Activated CD4-positive, alpha-beta T cell treated with anti-CD3 and anti-CD28 coated beads, Interleukin-2, Interleukin-4, amounts not matched to agents 100 ng/mL and 50 ng/mL, durations not matched to agents 16 hours and 8 hours (primary cell): ENCODE measurements around the gene TRIM22.
"Not testable (repeated sequence)": the region's sequence is repeated elsewhere in the genome, so short reads cannot be mapped to it uniquely, and the experiment has no call there.

Experiments
- DNase-seq: peaks from one replicate; pipeline ENCODE4 v3.0.0-alpha.2; 2020; ENCODE audit warnings: low spot score

Gene TRIM22

DNA sequence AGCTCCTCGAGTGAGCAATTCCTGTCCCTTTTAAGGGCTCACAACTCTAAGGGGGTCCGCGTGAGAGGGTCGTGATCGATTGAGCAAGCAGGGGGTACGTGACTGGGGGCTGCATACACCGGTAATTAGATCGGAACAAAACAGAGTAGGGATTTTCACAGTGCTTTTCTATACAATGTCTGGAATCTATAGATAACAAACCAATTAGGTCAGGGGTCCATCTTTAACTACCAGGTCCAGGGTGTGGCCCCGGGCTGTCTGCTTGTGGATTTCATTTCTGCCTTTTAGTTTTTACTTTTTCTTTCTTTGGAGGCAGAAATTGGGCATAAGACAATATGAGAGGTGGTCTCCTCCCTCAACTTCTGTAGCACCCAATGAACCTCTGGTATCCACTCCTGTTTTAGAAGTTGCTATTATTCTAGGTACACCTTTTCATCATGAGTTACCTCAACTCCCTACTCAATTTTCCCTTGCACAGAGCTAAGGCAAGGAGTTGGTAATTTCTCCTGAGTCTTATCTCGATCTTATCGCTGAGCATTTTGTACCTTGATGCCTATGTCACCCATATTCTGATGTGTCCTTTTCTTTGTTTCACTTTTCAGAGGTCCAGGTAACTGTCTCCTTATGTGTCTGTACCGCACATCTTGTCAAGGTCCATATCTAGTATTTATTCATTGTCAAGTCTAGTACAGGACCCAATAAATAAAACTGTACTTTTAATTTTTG, 1.8 kb downstream of the TRIM22 start:
- DNase-seq = not testable (repeated sequence)

DNA sequence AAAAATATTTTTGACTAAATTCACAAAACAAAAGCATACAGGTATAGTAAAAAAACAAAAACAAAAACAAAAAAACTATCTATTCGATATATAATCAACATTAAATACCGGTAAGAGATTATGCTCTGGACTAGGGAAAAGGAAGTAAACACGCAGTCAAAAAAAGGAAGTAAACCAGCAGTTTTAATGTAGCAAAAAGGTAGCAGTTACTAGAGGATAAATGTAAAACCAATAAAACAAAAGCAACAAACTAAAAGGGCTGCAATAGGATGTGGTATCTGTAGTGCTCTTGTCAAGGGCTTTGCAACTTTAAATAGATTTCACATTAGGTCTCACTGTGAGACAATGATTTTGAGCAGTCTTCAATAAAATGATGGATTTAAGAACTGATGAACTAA, 2.4 kb downstream of the TRIM22 start:
- no peak for DNase-seq

DNA sequence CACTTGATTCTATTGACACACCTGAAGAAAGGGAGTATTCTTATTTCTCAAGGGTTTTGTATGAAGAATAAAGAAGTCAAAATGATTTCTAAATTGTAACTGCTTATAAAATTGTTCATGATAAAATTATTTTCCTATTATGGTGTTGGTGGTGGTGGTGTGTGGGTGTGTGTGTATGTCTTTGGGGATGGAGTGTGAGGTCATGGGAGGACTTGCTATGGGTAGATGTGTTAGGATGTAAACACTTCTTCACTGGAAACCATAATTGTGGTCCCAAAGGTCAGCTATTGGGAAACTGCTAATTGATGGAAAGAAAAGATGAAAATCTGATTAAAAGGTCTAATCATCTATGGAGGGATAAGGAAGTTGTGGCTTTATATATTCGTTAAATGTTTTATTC, 5.1 kb downstream of the TRIM22 start:
- DNase-seq = no peak

DNA sequence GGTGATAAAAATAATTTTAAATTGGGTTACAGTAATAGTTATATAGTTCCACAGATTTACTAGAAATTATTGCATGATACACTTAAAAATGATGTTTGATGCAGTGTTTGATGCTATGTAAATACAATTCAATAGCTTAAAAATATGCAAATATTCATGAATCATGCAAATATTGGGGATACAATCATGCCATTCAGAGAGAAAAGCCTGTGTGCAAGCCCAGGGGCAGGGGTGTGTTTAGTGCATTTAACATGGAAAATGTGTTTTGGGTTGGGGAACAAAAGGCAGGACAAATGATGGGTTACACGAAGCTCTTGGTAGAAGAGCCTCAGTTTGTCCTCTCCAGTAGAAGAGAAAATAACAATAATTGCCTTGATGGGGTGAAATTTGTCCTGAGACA, 6.0 kb downstream of the TRIM22 start:
- DNase-seq = no peak

DNA sequence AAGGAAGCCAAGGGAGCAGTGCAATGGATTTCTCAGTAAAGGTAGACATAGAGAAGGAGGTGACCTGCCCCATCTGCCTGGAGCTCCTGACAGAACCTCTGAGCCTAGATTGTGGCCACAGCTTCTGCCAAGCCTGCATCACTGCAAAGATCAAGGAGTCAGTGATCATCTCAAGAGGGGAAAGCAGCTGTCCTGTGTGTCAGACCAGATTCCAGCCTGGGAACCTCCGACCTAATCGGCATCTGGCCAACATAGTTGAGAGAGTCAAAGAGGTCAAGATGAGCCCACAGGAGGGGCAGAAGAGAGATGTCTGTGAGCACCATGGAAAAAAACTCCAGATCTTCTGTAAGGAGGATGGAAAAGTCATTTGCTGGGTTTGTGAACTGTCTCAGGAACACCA, 6.6 kb downstream of the TRIM22 start:
- DNase-seq = no peak

DNA sequence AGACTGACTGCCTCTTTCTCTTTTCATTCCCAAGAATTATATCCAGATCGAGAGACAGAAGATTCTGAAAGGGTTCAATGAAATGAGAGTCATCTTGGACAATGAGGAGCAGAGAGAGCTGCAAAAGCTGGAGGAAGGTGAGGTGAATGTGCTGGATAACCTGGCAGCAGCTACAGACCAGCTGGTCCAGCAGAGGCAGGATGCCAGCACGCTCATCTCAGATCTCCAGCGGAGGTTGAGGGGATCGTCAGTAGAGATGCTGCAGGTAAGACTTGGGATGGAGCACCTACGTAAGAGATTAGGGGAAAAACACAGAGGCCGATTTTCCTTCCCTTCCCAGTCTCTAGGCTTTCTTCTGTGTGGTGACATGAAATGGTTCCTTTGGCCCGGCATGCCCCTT, 8.7 kb downstream of the TRIM22 start:
- no peak for DNase-seq

DNA sequence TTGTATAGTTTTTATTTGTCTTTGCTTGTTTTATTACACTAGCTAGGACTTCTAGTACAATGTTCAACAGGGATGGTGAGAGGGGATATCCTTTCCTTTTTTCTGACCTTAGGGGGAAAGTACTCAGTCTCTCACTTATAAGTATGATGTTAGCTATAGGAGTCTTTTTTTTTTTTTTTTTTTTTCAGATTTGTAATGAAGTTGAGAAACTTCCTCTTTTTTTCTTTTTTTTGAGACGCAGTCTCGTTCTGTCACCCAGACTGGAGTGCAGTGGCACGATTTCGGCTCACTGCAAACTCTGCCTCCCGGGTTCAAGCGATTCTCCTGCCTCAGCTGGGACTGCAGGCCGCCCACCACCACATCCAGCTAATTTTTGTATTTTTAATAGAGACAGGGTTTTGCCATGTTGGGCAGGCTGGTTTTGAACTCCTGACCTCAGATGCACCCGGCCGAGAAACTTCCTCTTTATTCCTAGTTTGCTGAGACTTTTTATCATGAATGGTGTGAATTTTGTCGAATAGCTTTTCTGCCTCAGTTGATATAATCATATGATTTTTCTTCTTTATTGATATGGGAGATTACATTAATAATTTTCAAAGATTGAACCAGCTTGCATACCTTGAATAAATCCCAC, 10.9 kb downstream of the TRIM22 start:
- DNase-seq = no peak

DNA sequence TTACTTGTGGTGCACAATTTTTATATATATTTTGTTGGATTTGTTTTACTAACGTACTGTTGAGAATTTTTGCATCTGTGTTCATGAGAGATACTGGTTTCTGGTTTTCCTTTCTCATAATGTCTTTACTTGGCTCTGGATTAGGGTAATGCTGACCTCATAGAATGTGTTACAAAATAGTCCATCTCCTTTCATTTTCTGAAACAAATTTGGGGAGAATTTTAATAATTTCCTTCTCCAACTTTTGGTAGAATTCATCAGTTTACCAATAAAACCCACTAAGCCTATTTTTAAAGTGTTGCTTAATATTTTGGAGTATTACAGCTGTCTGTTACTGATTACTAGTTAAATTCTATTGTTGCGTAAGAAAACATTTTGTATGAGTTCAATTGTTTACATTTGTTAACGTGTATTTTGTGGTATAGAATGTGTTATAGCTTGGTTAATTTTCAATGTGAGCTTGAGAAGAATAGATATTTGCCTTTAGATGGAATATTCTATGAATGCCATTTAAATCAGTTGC, 11.5 kb downstream of the TRIM22 start:
- DNase-seq = no peak

DNA sequence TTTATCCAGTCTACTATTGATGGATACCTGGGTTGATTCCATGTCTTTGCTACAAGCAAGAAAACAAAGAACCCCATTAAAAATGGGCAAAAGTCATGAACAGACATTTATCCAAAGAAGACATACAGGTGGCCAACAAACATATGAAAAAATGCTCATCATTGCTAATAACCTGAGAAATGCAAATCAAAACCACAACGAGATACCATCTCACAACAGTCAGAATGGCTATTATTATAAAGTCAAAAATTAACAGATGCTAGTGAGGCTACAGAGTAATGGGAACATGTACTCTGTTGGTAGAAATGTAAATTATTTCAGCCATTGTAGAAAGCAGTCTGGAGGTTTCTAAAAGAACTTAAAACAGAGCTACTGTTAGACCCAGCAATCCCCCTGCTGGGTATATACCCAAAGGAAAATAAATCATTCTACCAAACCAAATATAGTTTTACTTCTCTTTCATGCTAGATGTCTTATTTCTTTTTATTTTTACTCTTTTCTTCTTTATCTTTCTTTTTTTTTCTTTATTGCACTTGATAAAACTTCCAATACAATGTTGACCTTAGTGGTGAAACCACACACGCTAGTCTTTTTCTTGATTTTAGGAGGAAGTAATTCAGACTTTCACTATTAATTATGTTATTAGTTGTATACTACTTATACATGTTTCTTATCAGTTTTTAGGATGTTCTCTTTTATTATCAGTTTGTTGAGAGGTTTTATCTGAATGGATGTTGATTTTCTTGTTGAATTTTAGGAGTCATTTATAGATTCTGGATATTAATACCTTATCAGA, 14.3 kb downstream of the TRIM22 start:
- no peak for DNase-seq

DNA sequence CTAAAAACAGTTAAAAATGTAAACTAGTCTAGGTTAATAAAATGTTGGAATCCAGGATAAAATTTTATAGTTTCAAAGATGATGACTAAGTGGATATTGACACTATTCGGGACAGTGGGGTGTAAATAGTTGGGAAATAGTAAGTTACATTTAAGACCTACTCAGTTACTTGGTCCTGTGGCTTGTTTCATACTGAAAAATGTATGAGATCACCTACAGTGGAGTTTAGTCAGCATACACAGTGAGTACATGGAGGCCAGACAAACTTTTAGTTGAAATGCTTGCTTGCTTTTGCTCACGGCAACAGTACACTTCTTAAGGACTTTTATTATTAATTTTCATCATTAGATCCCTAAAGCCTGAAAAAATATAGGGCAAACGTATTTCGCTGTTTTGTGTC, 16.1 kb downstream of the TRIM22 start:
- DNase-seq = no peak

DNA sequence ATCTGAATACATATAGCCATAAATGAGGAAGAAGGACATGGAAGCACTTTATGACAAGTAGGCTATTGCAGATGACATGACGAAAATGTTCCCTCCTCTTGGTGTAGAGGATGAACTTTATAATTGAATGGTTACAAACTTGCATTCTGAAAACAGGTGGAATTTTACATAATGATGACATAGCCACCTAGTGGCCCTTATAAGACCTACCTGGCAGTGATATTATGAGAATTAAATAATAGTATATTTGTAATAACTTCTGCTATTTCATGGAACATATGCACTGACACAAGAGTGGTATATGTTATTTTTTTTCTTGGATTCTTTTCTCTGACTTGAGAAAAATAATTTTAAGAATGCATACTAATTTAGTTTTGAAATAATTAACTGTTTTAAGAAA, 22.9 kb downstream of the TRIM22 start:
- no peak for DNase-seq

DNA sequence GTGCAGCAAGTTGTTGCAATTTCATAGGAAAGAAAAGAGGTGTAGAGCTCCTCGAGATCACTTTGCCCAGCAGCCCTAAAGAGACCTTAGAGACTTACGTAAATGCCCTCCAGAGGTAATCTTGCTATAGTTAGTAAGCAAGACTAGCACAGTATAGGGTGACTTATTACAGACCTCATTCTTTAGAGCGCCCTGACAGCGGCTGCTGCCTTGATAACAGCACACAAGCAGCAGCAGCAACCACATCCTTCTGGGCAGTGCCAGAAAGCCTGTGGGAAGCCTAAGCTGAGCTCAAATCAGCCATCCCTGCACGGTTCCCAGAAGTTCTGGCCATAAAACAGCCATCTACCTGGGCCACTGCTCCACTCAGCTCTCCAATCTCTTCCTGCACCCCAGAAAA, 24.1 kb downstream of the TRIM22 start:
- no peak for DNase-seq

DNA sequence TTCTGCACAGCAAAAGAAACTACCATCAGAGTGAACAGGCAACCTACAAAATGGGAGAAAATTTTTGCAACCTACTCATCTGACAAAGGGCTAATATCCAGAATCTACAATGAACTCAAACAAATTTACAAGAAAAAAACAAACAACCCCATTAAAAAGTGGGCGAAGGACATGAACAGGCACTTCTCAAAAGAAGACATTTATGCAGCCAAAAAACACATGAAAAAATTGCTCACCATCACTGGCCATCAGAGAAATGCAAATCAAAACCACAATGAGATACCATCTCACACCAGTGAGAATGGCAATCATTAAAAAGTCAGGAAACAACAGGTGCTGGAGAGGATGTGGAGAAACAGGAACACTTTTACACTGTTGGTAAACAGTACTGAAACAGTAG, 26.9 kb downstream of the TRIM22 start:
- not testable (repeated sequence) for DNase-seq

DNA sequence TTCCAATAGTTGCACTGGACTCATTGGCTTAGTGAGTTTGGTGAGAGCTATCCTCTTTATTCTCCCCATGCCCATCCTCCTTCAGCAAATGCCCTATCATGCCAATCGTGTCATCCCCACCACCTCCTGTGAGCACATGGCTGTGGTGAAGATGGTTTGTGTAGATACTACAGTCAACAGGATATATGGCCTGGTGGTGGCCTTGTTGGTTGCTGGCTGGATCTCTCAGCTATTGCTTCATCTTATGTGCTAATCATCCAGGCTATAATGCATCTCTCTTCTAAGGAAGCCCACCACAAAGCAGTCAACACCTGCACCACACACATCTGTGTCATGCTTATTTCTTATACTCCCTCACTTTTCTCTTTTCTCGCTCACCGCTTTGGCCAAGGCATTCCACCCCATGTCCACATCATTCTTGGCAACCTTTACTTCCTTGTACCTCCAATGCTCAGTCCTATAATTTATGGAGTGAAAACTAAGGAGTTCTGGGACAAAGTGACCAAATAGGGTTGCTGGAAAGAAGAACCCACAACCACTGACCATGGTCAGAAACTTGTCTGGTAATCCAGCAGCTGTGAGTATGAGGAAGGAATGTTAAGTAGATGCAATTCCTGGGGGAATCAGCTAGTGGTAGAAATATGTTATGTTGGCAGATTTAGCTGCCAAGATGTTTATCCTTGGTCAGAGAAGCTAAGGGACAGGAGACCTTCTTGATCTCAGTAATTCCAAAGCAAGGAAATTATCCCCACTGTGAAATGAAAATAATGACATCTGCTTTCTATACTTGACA, 30.3 kb downstream of the TRIM22 start:
- no peak for DNase-seq

DNA sequence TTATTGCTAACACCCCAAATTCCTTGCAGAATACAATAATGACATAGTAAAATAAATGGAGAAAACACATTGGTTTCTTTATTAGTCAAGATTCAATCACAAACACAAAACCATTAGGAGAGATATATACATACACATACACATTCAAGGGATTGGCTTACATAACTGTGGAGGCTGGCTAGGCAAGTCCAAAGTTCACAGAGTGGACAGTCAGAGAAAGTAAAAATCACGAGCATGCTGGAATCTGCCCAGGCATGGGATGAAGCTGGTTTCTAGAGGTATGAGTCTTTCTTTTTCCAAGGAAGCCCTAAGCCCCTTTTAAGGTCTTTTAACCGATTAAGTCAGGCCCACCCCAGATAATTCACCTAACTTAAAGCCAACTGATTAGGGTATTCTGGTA, 33.0 kb downstream of the TRIM22 start:
- no peak for DNase-seq

DNA sequence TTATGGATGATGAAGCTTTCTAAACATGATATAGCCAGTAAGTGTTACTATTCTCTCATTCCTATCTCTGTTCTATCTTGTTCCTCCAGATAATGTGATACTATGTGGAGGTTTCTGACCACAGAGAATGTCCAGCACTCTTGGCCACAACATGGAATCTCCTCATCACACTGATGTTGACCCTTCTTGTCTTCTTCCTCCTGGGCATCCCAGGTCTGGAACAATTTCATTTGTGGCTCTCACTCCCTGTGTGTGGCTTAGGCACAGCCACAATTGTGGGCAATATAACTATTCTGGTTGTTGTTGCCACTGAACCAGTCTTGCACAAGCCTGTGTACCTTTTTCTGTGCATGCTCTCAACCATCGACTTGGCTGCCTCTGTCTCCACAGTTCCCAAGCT, 36.8 kb downstream of the TRIM22 start:
- DNase-seq = no peak

DNA sequence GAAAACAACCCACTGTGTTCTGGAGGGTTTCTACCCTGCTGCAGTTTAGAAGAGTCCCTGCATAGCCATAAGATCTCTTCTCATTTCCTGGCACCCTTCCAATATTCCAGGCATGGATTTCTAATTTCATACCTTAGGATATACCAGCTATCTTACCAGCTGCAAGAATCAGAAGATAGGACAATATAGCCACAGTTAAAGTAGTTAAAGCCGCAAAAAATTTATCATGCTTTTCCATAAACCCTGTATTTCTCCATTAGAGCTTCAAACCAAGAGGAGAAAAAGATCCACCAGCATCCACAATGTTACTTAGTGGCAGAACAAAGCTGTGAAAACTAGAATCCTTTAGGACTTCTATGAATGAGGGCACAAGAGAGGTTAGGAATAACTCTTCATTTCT, 38.1 kb downstream of the TRIM22 start:
- DNase-seq = no peak

DNA sequence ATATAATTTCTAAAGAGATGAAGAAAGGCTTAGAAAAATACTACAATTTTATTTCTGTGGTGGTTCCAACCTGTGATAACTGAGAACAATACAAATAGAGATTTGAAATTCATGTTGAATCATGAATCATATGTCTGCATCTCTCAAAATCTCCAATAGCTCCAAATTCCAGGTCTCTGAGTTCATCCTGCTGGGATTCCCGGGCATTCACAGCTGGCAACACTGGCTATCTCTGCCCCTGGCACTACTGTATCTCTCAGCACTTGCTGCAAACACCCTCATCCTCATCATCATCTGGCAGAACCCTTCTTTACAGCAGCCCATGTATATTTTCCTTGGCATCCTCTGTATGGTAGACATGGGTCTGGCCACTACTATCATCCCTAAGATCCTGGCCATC, 46.8 kb downstream of the TRIM22 start, which contains the start of gene OR56B1:
OR56B1 (plus strand) TSS at position 53 of the 400 bp plus-strand sequence; CDS start at position 122, 69 bp downstream.
- DNase-seq = no peak

DNA sequence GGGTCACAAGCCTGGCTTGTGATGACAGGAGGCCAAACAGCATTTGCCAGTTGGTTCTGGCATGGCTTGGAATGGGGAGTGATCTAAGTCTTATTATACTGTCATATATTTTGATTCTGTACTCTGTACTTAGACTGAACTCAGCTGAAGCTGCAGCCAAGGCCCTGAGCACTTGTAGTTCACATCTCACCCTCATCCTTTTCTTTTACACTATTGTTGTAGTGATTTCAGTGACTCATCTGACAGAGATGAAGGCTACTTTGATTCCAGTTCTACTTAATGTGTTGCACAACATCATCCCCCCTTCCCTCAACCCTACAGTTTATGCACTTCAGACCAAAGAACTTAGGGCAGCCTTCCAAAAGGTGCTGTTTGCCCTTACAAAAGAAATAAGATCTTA, 47.5 kb downstream of the TRIM22 start:
- no peak for DNase-seq

DNA sequence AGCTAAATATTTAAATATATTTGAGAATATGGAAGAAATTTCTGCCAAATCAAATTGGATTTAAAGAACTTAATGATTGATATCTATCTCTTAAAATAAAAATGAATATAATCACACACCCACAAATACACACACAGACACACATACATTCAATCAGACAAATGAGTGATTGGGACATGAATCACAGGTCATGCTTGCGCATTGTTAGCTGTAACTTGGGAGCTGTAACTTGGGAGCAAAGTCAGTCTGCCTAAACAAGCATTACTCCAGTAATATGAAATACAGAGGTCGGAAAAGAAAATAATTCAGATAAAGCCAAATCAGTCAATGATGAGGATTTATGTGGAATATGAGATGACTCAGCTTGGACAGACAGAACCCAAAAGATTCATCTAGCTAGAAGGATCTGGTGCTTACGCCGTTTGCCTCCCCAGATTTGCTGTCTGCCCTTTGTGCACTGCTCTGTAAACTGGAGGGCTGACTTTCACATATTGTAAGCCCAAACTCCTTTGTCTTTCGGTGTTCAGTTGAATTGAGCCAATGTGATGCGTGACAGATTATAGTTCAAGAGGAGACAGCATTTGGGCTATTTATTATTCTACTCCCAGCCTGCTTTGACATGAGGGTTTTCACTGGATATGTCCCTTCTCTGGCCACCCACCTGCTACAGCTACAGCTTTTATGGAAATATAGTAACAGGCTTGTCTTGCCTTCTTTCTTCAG, 48.2 kb downstream of the TRIM22 start:
- no peak for DNase-seq

DNA sequence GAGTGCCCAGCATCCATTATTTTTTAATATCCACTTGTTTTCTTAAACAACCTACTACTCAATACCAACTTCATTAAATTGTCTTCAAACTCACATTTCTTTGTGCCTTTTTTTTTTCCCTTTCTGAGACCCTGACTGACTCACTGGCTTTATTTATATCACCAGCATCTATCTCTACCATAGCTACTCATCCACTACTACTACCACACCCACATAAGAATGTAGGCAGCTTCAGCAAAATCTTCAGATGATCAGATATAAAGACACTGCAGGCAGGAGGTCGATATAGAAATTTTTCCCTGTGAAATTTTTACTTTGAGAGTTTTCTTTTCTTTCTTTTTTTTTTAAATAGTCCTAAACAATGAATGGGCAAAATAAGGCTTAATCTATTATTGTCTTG, 48.8 kb downstream of the TRIM22 start:
- DNase-seq = no peak
